ACC112 (cell line): Measurements from ENCODE around the gene WIPF1.

Experiments
- H2AFZ ChIP-seq: fragments of 200-600 bp; sonication (generic); one replicate; pipeline ENCODE4 v1.6.0; 2017; ENCODE audit warnings: antibody characterized with exemption, low read length; ENCODE audit not compliant: unreplicated experiment
- H3K27ac ChIP-seq: fragments of 200-600 bp; sonication (generic); 2 replicates; pipeline ENCODE4 v1.5.1; 2014; ENCODE audit warnings: low read depth, mild to moderate bottlenecking, antibody characterized with exemption, low read length, moderate library complexity
- H3K27me3 ChIP-seq: fragments of 200-600 bp; sonication (generic); 2 replicates; pipeline ENCODE4 v1.6.1; 2014; ENCODE audit warnings: mild to moderate bottlenecking, antibody characterized with exemption, low read length, moderate library complexity, mixed read lengths; ENCODE audit not compliant: insufficient read depth
- H3K36me3 ChIP-seq: fragments of 200-600 bp; sonication (generic); 2 replicates; pipeline ENCODE4 v1.6.1; 2016; ENCODE audit warnings: mild to moderate bottlenecking, antibody characterized with exemption, low read length, moderate library complexity, mixed read lengths; ENCODE audit not compliant: insufficient read depth
- H3K4me1 ChIP-seq: fragments of 200-600 bp; sonication (generic); one replicate; pipeline ENCODE4 v1.6.1; 2016; ENCODE audit warnings: low read length, mixed read lengths; ENCODE audit not compliant: insufficient read depth, unreplicated experiment, control insufficient read depth
- H3K4me3 ChIP-seq: fragments of 200-600 bp; sonication (generic); 2 replicates; pipeline ENCODE4 v1.5.1; 2014; ENCODE audit warnings: mild to moderate bottlenecking, low read depth, low read length
- H3K79me2 ChIP-seq: fragments of 200-600 bp; sonication (generic); one replicate; pipeline ENCODE4 v1.6.0; 2016; ENCODE audit warnings: low read length; ENCODE audit not compliant: control insufficient read depth, unreplicated experiment, insufficient read depth

WIPF1 gene

GRCh38 chr2:174571669-174572323 is 25.8 kb downstream of the WIPF1 start:
- Histone ChIP-seq H3K27ac (no peak overlapping the region), H3K79me2 (no peaks in the 10 kb centered on the region)

GRCh38 chr2:174570318-174570958 is 27.2 kb downstream of the WIPF1 start:
- Histone ChIP-seq H3K4me3 (no peak overlapping the region), H2AFZ (no peak overlapping the region), H3K27me3 (no peaks in the 10 kb centered on the region), H3K79me2 (no peaks in the 10 kb centered on the region), H3K36me3 (peaks cover 18% of the 10 kb centered on the region), H3K4me1 (peaks cover 7% of the 10 kb centered on the region), H3K27ac (no peak overlapping the region)

More at GRCh38 chr2:174571669-174572323, 25.8 kb downstream of the WIPF1 start:
- Histone ChIP-seq H3K4me3 (no peak overlapping the region), H3K4me1 (peaks cover 7% of the 10 kb centered on the region), H2AFZ (no peak overlapping the region), H3K27me3 (no peaks in the 10 kb centered on the region), H3K36me3 (peaks cover 11% of the 10 kb centered on the region)

- H3K4me3 ChIP-seq = no peak overlapping the region
- H3K27ac ChIP-seq = no peak overlapping the region
- peaks cover 7% of the 10 kb centered on the region for H3K4me1 ChIP-seq
- H3K36me3 ChIP-seq = peaks cover 18% of the 10 kb centered on the region
- no peak overlapping the region for H2AFZ ChIP-seq
- no peaks in the 10 kb centered on the region for H3K27me3 ChIP-seq
- no peaks in the 10 kb centered on the region for H3K79me2 ChIP-seq
Measured at GRCh38 chr2:174569678-174570077, 27.9 kb downstream of the WIPF1 start.

GRCh38 chr2:174568425-174568824 is 29.2 kb downstream of the WIPF1 start:
- Histone ChIP-seq H2AFZ (no peak overlapping the region), H3K79me2 (no peaks in the 10 kb centered on the region), H3K27me3 (no peaks in the 10 kb centered on the region), H3K27ac (no peak overlapping the region), H3K4me1 (peaks cover 7% of the 10 kb centered on the region), H3K4me3 (no peak overlapping the region), H3K36me3 (peaks cover 18% of the 10 kb centered on the region)

- Histone ChIP-seq H3K4me1 (peaks cover 7% of the 10 kb centered on the region), H3K36me3 (peaks cover 18% of the 10 kb centered on the region), H3K27me3 (no peaks in the 10 kb centered on the region), H3K79me2 (no peaks in the 10 kb centered on the region), H2AFZ (no peak overlapping the region), H3K27ac (no peak overlapping the region), H3K4me3 (no peak overlapping the region)
Measured at GRCh38 chr2:174566871-174567270, 30.7 kb downstream of the WIPF1 start.

- Histone ChIP-seq H3K4me3 (no peak overlapping the region), H2AFZ (no peak overlapping the region), H3K27ac (no peak overlapping the region), H3K27me3 (no peaks in the 10 kb centered on the region), H3K36me3 (peaks cover 10% of the 10 kb centered on the region), H3K4me1 (no peaks in the 10 kb centered on the region), H3K79me2 (no peaks in the 10 kb centered on the region)
Measured at GRCh38 chr2:174563530-174564282, 33.9 kb downstream of the WIPF1 start.

GRCh38 chr2:174561972-174562370 is 35.6 kb downstream of the WIPF1 start:
- Histone ChIP-seq H3K27me3 (no peaks in the 10 kb centered on the region), H3K4me3 (no peak overlapping the region), H2AFZ (no peak overlapping the region), H3K27ac (no peak overlapping the region), H3K4me1 (no peaks in the 10 kb centered on the region), H3K36me3 (peaks cover 9% of the 10 kb centered on the region), H3K79me2 (no peaks in the 10 kb centered on the region)

- Histone ChIP-seq H2AFZ (no peak overlapping the region), H3K27me3 (no peaks in the 10 kb centered on the region), H3K79me2 (no peaks in the 10 kb centered on the region), H3K4me3 (no peak overlapping the region), H3K27ac (no peak overlapping the region), H3K36me3 (peaks cover 4% of the 10 kb centered on the region; the same call in 1 of the 2 replicates), H3K4me1 (no peaks in the 10 kb centered on the region)
Measured at GRCh38 chr2:174561283-174561971, 36.2 kb downstream of the WIPF1 start.

GRCh38 chr2:174560737-174561136 is 36.9 kb downstream of the WIPF1 start:
- H3K27me3 ChIP-seq = no peaks in the 10 kb centered on the region
- no peak overlapping the region for H2AFZ ChIP-seq
- no peaks in the 10 kb centered on the region for H3K4me1 ChIP-seq
- H3K4me3 ChIP-seq = no peak overlapping the region
- H3K79me2 ChIP-seq = no peaks in the 10 kb centered on the region
- H3K27ac ChIP-seq = no peak overlapping the region
- H3K36me3 ChIP-seq = no peaks in the 10 kb centered on the region; the same call in 1 of the 2 replicates

DNA sequence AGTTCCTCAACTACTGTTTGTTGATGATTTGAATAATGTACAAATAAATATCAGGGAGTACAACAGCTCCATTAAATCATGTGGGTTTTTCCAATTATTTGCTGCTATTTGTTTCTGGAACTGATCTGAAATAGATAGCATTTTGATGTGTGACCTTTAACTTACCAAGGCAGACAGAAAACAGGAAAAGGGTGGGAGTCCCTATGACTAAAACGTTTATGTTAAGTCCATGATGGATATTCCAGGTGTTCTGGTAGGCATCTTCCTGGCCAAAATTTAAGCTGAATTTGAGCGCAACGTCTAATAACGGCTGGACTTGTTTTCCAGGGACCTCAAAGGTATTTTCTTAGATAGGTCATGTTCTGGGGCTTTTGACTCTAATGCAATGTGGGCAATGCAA is 41.6 kb downstream of the WIPF1 start:
- H3K36me3 ChIP-seq = no peaks in the 10 kb centered on the region

More for the DNA sequence above, 41.6 kb downstream of the WIPF1 start:
- H2AFZ ChIP-seq = no peak overlapping the region
- H3K27ac ChIP-seq = no peak overlapping the region
- no peak overlapping the region for H3K4me3 ChIP-seq
- H3K79me2 ChIP-seq = no peaks in the 10 kb centered on the region
- no peaks in the 10 kb centered on the region for H3K4me1 ChIP-seq
- H3K27me3 ChIP-seq = no peaks in the 10 kb centered on the region
